HUDEP-2 (cell line): ENCODE results near the gene LRRC3C.
"Not testable (repeated sequence)": the region's sequence is repeated elsewhere in the genome, so short reads cannot be mapped to it uniquely, and the experiment has no call there.

Experiments
- DNase-seq, 76 experiments: peaks; one replicate each; lab custom pipeline; 2025; ENCODE audit not compliant: unreplicated experiment in 76 of 76; lab: John Stamatoyannopoulos, UW

The LRRC3C gene

DNA sequence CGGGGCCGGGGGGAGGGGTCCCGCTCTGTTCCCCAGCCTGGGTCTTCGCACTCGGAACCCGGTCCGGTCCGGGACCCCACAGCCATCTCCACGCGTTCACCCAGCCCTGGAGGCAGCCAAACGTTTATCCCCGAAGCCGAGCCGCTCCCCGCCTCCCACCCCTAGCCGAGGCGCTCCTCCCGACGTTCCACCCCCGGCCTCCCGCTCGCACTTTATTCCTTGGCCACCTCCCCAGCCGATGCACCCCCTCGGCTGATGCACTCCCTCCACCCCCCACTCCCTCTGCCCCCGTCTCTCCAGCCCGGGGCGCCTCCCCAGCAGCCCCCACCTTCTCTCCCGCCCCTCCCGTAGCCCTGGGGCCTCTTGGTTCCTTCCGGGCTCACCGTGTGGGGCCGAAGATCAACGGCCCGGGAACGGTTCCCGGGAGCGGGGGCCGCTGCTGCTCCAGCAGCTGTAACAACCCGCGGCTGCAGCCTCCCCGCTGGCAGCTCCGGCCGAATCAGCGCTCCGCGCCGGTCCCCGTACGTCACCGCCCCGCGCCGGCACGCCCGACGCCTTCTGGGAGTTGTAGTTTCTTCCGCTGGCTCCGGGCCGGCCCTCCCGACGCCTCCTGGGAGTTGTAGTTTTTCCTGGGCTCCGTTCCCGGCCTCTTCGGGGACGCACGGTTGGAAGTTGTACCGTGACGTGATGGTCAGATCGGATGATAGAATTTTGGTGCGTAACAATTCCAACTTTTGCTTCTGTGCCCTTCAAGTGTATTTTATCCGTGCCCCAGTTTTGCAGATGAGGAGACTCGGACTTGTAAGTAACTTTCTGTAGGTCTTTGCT, at the start of gene LRRC3C, which contains the start of gene ORMDL3:
Gene LRRC3C (plus strand): TSS at position 632 of the 828 bp plus-strand sequence. CDS start 13,792 bp downstream, outside the sequence.
Gene ORMDL3 (minus strand): TSS at position 501 of the 828 bp plus-strand sequence. CDS start 3,398 bp downstream, outside the sequence.
- DNase-seq: peak in 73 of 76 experiments; percentile 36 to 94 (median 85)

DNA sequence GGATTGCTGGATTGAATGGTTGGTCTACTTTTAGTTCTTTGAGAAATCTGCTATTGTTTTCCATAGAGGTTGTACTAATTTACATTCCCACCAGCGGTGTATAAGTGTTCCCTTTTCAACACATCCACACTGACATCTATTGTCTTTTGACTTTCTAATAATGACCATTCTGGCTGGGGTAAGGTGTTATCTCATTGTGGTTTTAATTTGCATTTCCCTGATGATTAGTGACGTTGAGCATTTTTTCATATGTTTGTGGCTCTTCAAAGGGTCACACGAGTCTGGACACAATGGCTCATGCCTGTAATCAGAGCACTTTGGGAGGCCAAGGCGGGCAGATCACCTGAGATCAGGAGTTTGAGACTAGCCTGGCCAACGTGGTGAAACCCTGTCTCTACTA, 41.4 kb upstream of the LRRC3C start:
- not testable (repeated sequence) for DNase-seq

GRCh38 chr17:39887078-39887477, 40.5 kb upstream of the LRRC3C start:
- DNase-seq: no peak

GRCh38 chr17:39889200-39889599, 38.3 kb upstream of the LRRC3C start:
- no peak for DNase-seq

DNA sequence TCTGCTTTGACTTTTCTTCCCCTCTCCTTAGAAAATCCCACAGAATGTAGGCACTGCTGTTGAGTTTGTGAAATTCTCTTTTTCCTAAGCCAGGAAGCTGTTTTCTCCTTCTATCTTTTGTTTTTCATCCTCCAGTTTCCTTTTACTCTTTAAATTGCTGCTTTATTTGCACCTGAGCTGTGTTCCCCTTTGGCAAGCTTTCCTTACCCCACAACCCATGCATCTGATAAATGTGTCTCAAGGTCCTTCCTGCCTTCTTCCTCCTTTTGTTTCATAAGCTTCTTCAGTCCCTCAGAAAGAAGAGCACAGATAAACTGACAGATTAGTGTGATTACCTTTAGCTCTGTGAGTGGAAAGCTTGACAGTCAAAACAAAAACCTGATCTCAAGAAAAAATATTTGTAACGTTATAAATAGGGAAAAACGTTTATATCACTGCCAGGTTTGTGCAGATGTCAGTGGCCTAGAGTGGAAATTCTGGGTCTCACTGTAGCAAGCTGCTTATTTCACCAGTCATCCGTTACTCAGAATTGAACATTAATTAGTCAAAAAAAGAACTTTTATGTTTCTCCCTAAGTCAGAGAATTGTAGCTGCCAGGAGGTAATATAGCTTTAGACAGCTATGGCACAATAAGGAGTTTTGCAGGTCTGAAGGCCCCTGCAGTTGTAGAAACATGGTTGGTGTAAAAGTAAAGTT, 32.7 kb upstream of the LRRC3C start:
- no peak for DNase-seq

DNA sequence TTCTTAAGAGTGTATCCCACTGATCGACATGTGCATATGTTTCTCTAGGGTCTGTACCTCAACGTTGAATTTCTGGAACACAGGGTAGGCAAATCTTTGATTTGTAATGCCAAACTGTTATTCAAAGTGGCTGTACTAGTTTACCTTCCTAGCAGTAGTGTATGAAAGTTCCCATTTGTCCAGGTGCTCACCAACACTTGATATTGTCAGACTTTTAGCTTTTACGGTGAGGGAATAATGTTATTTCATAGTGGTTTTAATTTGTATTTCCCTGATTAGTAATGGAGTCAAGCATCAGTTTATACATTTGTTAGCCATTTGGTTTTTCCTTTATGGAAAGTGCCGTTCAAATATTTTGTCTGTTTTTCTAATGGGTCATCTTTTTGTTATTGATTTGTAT, 29.4 kb upstream of the LRRC3C start:
- no peak for DNase-seq

- no peak for DNase-seq
Observed at GRCh38 chr17:39899215-39899614, 28.3 kb upstream of the LRRC3C start.

- DNase-seq: not testable (repeated sequence)
Observed at GRCh38 chr17:39902027-39902426, 25.5 kb upstream of the LRRC3C start.

DNA sequence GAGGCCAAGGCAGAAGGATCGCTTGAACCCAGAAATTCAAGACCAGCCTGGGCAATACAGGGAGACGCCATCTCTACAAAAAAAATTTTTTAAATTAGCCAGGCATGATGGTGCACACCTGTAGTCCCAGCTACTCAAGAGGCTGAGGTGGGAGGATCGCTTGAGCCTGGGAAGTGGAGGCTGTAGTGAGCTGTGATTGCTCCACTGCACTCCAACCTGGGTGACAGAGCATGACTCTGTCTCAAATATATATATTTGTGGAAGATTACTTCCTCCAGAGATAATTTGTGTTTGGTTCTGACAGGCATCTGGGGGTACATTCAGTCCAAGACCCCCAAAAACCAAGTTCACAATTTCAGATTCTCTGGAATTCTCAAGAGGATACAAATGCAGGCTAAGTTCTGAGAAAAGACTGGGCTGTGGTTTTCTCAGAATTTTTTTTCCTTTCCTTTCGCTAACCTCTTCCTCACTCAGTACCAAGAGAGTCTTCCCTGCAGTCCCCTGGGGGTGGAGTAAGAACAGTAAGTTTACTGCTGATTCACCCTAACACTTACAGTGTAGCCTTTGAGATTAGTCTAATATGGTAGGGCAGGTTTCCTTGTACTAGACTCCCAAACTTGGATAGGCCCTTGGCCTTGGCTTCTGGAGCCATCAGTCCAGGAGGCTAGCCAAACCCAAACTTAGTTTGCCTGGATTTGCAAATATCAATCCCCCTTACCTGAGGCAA, 24.2 kb upstream of the LRRC3C start:
- peak in 10 of 76 experiments; percentile 10 to 25 (median 14) for DNase-seq

- DNase-seq: no peak
Observed at GRCh38 chr17:39904990-39905288, 22.6 kb upstream of the LRRC3C start.

DNA sequence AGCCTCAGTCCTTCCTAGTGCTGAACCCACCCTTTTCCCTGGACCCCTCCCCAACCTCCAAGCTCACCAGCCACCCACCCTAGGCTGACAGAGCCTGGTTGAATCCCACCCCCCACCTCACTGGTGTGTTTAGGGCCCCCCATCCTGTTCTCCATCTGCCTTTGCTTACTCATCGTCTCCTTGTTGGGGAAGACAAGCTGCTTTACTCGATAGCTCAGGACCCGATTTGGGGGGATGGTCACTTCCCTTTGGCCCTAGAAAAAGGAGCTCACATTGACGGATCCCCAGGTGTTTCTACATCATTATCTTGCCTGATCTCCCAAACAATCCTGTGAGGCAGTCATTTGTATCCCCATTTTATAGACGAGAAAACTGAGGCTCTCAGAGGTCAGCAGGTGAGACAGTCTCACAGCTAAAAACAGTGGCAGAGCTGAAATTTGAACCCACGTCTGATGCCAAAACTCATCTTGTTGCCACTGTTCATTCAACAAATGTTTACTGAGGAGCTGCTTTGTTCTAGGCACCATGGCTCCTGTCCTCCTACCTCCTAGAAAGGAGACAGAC, 18.7 kb upstream of the LRRC3C start:
- no peak for DNase-seq

DNA sequence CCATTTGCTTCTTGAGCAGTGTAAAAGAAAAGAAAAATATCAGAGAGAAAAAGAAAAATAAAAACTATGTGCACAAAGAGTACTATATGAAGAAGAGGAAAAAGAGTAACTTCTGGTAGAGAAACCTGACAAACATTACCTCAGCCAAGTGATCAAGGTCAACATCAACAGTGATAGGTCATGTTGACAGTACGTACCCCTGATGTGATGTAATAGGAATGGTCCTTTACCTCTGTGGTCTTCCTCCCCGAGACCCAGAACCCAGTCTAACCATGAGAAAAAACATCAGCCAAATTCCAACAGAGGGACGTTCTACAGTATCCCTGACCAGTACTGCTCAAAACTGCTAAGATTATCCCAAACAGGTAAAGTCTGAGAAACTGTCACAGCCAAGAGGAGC, 13.5 kb upstream of the LRRC3C start:
- no peak for DNase-seq

DNA sequence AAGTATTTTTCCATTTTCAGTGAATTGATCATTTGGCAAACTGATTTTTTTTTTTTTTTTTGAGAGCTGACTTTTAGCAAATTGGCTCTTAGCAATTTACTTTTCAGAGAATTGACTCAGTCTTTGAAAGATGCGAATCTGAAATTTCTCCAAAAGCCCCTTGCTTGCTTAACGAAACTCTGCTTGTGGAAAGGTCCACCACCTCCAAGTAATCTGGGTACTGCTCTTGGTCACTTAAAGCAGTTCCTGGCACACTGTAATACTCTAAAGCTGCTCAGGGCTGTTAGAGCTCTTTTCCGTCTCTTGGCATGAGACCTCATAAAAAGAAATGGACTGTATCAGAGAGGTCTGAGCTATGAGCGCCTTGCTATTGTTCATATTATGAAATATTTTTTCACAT, 12.0 kb upstream of the LRRC3C start:
- DNase-seq: no peak

DNA sequence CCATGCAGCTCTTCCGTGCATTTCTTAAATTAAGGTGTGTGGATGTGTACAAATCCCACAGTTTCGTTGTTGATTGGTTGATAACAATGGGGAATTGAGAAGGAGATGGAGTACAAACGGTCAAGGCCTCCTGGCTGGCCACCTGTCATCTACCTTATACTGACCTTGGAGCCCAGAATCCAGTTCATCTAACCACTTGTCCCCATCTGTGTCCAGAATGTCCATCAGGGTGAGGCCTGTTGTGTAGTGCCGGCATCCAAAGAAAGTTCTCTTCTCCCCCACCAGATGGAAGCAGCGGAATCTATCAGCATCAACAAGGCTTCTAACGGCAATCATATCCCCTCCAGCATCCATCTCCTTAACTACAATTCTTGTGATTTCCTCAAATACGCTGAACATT, 10.6 kb upstream of the LRRC3C start:
- no peak for DNase-seq

DNA sequence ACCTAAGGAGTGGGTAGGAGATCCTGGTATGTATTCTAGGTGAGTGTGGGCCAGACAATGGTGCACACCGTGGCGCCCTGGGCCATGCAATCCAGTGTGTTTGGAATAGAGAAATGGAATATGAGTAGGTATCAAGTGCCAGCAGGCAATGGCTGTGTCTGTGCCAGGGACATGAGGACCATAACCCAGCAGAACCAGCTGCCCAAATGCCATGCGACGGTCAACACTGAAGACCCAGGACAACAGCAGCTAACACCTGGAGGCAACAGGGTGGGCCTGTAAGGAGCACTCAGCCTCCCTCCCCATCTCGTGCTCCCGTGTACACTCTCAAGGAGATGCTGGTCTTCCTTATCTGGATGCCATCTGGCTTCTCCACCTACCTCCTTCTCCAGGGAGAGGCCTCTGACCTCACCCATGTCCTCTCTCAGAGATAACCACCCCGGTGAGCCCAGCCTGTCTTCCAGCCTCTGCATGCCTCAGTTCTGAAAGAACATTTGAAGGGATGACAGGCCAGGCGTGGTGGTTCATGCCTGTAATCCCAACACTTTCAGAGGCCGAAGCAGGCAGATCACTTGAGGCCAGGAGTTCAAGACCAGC, 8.3 kb upstream of the LRRC3C start:
- peak in 57 of 76 experiments; percentile 5 to 72 (median 33) for DNase-seq

DNA sequence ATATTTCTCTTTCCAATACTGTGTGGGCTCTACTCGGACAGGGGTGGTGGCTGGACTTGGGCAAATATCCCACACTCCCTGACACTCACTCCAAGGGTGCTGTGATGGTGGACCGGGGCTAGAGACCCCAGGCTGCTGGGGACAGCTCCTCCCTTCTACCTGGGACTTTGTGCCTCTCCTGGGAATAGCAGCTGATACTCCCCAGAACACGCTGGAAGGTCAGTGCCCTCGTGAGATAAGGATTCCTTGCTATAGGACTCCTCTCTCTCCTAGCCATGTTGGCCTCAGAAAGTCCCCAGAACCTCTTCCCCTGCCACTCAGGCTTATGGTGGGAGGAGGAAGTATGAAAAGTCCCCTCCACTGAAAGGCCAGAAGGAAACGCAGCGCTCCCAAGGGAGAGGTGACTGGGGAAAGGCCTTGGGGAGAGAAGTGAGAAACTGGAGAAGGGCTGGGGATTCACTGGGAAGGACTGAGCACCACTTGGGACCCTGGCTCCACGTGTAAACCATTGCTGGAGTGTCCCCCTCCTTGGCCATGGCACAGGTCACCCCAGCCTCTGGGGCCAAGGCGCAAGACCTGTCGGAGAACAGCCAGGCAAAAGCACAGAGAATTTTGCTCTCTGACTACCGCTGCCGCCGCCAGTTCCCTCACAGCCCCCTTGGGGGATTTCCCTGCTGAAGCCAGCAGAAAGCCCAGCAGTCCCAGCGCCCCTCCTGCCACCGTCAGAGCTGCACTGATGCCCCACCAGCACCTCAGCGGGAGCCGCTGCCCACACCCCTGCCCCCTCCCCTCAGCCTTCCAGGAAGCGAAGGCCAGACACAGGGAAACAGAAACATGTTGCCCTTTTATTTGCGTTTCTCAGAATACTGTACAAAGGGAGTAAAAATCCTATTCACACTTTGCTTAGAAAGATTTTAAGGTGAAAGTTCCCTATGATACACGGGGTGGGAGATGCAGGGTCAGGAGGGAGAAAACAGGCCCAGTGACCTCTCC, 7.0 kb upstream of the LRRC3C start:
- DNase-seq: no peak

DNA sequence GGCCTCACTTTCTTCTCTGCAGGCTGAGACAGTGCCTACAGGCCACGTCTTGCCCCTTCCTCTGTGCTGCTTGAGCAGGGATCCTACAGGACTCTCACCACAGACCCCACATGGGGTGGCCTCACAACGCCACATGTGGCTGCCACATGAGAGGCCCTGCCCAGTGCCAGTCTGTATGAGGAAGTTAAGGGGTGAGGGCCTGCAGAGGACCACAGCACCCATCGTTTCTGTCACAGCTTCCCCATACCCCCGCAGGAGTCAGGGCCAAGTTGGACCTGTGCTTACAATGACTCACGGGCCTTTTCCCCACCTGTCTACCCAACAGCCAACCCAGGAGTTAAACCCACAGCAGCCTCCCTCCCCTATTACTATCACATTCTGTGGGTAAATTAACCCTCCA, 6.2 kb upstream of the LRRC3C start:
- DNase-seq: no peak

DNA sequence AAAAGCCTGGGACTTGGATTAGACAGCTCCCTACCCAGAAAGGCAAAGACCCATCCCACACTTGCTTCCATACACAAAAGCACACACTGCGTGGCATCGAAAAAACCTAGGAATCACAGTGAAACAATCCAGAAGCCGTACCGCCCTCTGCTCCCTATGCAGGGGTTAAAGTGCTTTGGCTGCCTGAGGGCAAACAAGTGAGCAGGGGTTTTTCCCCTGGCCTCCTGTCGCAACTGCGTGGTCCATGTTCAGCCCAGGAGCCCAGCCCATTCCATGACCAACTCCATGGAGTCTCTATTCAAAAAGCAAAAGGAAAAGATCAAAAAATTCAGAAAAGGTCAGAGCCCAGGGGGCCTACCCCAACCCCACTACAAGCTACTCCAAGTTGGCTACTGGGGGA, 5.5 kb upstream of the LRRC3C start:
- DNase-seq: no peak

GRCh38 chr17:39923230-39923629, 4.3 kb upstream of the LRRC3C start:
- no peak for DNase-seq
